GM10847 (cell line): ENCODE data around the gene GMPR.

Experiments
- POLR2A ChIP-seq: IDR thresholded peaks from 2 replicates; pipeline ENCODE4 v1.6.1; 2011; ENCODE audit not compliant: insufficient read length; ENCODE audit errors: extremely low read depth

The GMPR gene

GRCh38 chr6:16238963-16239797 is 793 bp downstream of the GMPR start:
- TF ChIP-seq POLR2A, result no peak

DNA sequence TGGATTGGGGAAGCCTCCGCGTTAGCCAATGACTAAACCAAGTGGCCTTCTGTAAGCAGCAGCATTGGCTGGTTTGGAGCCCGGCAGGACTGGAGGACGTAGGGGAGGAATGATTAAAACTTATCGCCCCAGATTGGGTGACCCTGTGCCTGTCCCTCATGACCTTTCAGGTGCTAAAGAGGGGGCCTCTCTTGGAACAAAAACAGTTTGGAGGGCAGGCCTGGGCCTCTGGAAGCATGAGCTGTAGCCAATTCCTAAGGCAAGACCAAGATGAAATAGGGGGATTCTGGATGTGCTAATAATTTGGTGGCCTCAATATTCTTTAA is 1.4 kb downstream of the GMPR start:
- no peak for TF ChIP-seq POLR2A

DNA sequence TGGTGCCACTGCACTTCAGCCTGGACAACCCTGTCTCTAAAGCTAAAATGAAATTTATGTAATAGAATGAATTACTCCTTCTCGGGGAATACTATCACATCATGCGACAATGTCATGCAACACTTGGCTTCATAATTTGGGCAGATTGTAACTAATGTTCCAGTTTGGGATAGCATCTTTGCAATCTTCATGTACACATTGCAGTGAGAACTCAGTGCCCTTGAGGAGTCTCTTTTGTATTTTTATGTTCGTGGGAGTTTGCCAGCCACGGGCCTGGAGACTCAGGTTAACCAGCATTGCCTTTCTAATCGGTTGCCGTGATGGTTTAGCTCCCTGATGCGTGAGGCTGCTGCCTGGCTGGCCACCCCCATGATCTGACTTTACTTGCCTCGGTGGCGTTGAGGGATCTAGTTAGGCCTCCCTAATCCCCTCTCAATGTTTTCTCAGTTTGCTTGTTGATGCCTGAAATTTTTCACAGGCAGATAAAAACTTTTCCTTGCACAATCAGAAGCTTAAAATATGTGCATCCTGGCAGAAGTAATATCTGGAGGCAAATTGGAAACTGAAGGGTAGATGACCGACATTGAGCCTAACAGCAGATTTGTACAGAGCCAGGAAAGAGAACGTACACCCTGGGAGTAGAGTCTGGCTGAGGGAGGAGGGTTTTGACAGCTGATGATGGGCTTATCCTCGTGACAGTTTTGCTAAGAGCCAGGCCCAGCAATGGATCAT is 2.4 kb downstream of the GMPR start:
- TF ChIP-seq POLR2A, result no peak

- no peak for TF ChIP-seq POLR2A
These were observed 2.9 kb downstream of the GMPR start for GRCh38 chr6:16241321-16241689.

- TF ChIP-seq POLR2A, result no peak
These were observed 4.7 kb downstream of the GMPR start for GRCh38 chr6:16243055-16243454.

GRCh38 chr6:16243664-16244063 is 5.3 kb downstream of the GMPR start:
- no peak for TF ChIP-seq POLR2A

DNA sequence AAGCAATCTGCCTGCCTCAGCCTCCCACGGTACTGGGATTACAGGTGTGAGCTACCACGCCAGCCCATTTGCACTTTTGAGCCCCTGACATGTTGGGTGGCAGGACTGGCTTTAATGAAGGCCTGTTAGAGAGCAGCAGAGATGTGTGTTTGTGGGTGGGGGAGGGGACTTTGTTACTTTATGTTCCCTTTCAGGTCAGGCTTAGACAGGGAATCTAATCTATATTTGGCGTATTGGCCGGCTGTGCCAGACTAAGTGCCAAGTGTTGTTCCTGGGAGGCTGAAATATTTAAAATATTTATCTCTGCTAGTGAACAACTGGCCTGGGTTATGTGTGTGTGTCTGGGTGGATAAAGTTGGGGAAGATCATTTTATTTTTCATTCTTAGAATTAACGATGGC is 6.1 kb downstream of the GMPR start:
- TF ChIP-seq POLR2A, result no peak

DNA sequence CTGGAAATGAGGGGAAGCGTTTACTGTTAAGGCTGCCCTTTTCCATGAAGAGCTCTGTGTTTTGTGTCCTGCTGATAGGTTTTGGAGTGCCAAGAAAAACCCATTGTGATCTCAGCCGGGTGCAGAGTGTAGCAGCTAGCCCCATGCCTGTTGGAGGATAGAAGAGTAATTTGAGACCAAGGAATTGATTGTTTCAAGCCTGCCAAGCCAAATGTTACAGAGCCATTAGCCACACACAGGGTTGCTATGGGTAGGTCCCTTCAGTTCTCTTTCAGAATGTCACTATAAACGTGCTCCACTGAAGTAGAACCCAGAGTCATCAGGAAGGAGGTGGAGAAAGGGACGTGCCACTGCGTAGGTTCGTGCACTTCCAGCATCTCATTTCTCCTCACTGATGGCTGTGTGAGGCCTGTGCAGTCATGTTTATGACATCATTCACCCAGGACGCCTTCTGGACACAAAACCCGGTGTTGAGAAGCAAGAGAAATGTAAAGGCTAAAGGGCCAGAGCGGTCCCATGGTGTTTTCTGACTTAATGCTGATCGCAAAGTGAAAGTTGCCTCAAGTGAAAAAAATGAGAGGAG is 6.6 kb downstream of the GMPR start:
- TF ChIP-seq POLR2A, result no peak

GRCh38 chr6:16248271-16248853 is 10.0 kb downstream of the GMPR start:
- TF ChIP-seq POLR2A, result no peak

DNA sequence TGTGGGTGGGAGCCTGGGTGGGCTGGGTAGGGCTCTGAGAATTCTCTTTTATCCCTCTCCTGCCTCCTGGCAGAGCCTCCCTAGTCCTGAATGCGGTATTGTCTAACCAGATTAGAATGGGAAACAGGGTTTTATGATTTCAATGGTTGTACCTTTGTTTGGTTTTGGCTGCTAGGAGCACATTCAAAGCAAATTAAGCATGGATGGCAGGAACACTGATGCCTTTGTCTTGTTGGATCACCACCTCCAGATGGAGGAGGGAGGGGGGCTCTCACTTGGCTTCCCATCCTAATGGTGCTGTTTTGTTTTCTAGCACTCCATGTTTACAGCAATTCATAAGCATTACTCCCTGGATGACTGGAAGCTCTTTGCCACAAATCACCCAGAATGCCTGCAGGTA is 11.6 kb downstream of the GMPR start:
- no peak for TF ChIP-seq POLR2A

DNA sequence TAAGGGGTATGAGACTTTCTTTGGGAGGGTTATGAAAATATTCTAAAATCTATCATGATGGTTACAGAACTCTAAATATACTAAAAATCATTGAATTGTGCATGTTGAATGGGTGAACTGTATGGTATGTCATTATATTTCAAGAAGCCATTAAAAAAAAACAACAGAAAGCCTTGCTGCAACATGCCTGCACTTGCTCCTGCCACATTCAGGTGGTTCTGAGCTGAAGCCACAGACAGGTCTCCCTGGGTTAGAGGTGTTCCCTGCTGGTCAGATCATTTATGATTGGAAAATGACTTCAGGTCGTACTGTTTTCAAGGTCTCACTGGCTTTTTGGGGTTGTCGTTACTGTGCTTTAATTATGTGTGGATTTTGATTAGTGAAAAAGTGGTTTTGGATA is 13.3 kb downstream of the GMPR start:
- TF ChIP-seq POLR2A, result no peak

GRCh38 chr6:16252686-16253299 is 14.4 kb downstream of the GMPR start:
- TF ChIP-seq POLR2A, result no peak

- TF ChIP-seq POLR2A, result no peak
These were observed 15.2 kb downstream of the GMPR start for GRCh38 chr6:16253399-16254144.

- no peak for TF ChIP-seq POLR2A
These were observed 16.1 kb downstream of the GMPR start for GRCh38 chr6:16254535-16254934.

- TF ChIP-seq POLR2A, result no peak
These were observed 18.4 kb downstream of the GMPR start for GRCh38 chr6:16256781-16257180.
